ENCODE data around the gene SVIL. TPM values are rescaled to one million over a fixed set of nuclear protein-coding genes. Genes with fewer than 3 reads are reported as not detected.
A peak's percentile ranks its signal among the peaks of the same experiment; 100 is the strongest.

The SVIL gene
- total RNA-seq, 4 donors from 2014 or later: 785 to 1,099 (median 921) TPM

GRCh38 chr10:29438271-29438670 lies 196.5 kb downstream of the SVIL start:
- H3K4me3 ChIP-seq: no peak overlapping the region
- peaks cover 0 to 14% (median 4%) of the 10 kb centered on the region in 4 donors for H3K9me3 ChIP-seq
- no peaks in the 10 kb centered on the region for H3K27me3 ChIP-seq
- no peak overlapping the region for H3K27ac ChIP-seq (replicated peaks in 1 of 4)
- WGBS: 90% methylated on average over 9 of the region's 9 CpGs
- TF ChIP-seq EP300 (IDR thresholded peaks at IDR 0.05) (no peak), POLR2AphosphoS5 (IDR thresholded peaks at IDR 0.05) (no peak)
- no peak for DNase-seq (ENCODE audit: extremely low spot score)
- H3K4me1 ChIP-seq: peaks cover 0 to 28% (median 20%) of the 10 kb centered on the region in 4 donors
- H3K36me3 ChIP-seq: peaks cover 0 to 4% (median 0%) of the 10 kb centered on the region in 4 donors
- intact Hi-C loops (cut with DNase I): no loop called here

- no peaks in the 10 kb centered on the region for H3K27me3 ChIP-seq
- 93% methylated on average over 2 of the region's 2 CpGs for WGBS
- H3K27ac ChIP-seq (replicated peaks in 1 of 4): no peak overlapping the region
- peaks cover 0 to 4% (median 0%) of the 10 kb centered on the region in 4 donors for H3K36me3 ChIP-seq
- intact Hi-C loops (cut with DNase I): no loop called here
- no peak overlapping the region for H3K4me3 ChIP-seq
- TF ChIP-seq EP300 (IDR thresholded peaks at IDR 0.05): no peak
- no peak for TF ChIP-seq POLR2AphosphoS5 (IDR thresholded peaks at IDR 0.05)
- no peak for TF ChIP-seq POLR2A (IDR thresholded peaks at IDR 0.05; ENCODE audit: low read depth)
- no peak for TF ChIP-seq CTCF (IDR thresholded peaks at IDR 0.05)
- no peak for DNase-seq (ENCODE audit: extremely low spot score)
- peaks cover 0 to 14% (median 4%) of the 10 kb centered on the region in 4 donors for H3K9me3 ChIP-seq
- peaks cover 0 to 26% (median 18%) of the 10 kb centered on the region in 4 donors for H3K4me1 ChIP-seq
These were observed 196.9 kb downstream of the SVIL start for GRCh38 chr10:29437871-29438270.

- no peak for DNase-seq (ENCODE audit: extremely low spot score)
- Histone ChIP-seq H3K4me1 (peaks cover 0 to 27% (median 16%) of the 10 kb centered on the region in 4 donors), H3K27ac (replicated peaks in 1 of 4) (peak overlapping the region in 1 of 4 donors; percentile 0), H3K4me3 (no peak overlapping the region), H3K36me3 (peaks cover 0 to 4% (median 0%) of the 10 kb centered on the region in 4 donors), H3K27me3 (no peaks in the 10 kb centered on the region), H3K9me3 (peaks cover 0 to 14% (median 4%) of the 10 kb centered on the region in 4 donors)
- no peak for TF ChIP-seq EP300 (IDR thresholded peaks at IDR 0.05)
- TF ChIP-seq POLR2AphosphoS5 (IDR thresholded peaks at IDR 0.05): no peak
- no peak for TF ChIP-seq POLR2A (IDR thresholded peaks at IDR 0.05; ENCODE audit: low read depth)
- TF ChIP-seq CTCF (IDR thresholded peaks at IDR 0.05): no peak
- 79% methylated on average over 6 of the region's 6 CpGs for WGBS
- intact Hi-C loops (cut with DNase I): no loop called here
These were observed 198.8 kb downstream of the SVIL start for GRCh38 chr10:29435809-29436501.

- TF ChIP-seq POLR2AphosphoS5 (IDR thresholded peaks at IDR 0.05) (no peak), CTCF (IDR thresholded peaks at IDR 0.05) (no peak), EP300 (IDR thresholded peaks at IDR 0.05) (no peak), POLR2A (IDR thresholded peaks at IDR 0.05; ENCODE audit: low read depth) (no peak)
- intact Hi-C loops (cut with DNase I): no loop called here
- H3K27me3 ChIP-seq: no peaks in the 10 kb centered on the region
These were observed 200.7 kb downstream of the SVIL start for GRCh38 chr10:29434111-29434510.

GRCh38 chr10:29431711-29432110 lies 203.1 kb downstream of the SVIL start:
- H3K4me3 ChIP-seq: no peak overlapping the region
- H3K4me1 ChIP-seq: peaks cover 6 to 32% (median 19%) of the 10 kb centered on the region in 4 donors
- no peaks in the 10 kb centered on the region for H3K9me3 ChIP-seq
- H3K36me3 ChIP-seq: peaks cover 0 to 8% (median 3%) of the 10 kb centered on the region in 4 donors
- WGBS: 85% methylated on average over 1 of the region's 1 CpG
- H3K27me3 ChIP-seq: no peaks in the 10 kb centered on the region
- H3K27ac ChIP-seq (replicated peaks in 1 of 4): no peak overlapping the region
- no peak for DNase-seq (ENCODE audit: extremely low spot score)
- intact Hi-C loops (cut with DNase I): no loop called here
- TF ChIP-seq EP300 (IDR thresholded peaks at IDR 0.05) (no peak), POLR2A (IDR thresholded peaks at IDR 0.05; ENCODE audit: low read depth) (no peak), CTCF (IDR thresholded peaks at IDR 0.05) (no peak), POLR2AphosphoS5 (IDR thresholded peaks at IDR 0.05) (no peak)

More at GRCh38 chr10:29434111-29434510, 200.7 kb downstream of the SVIL start:
- Histone ChIP-seq H3K27ac (replicated peaks in 1 of 4) (no peak overlapping the region), H3K36me3 (peaks cover 0 to 4% (median 0%) of the 10 kb centered on the region in 4 donors), H3K4me3 (no peak overlapping the region), H3K4me1 (peaks cover 0 to 24% (median 19%) of the 10 kb centered on the region in 4 donors), H3K9me3 (peaks cover 0 to 11% (median 4%) of the 10 kb centered on the region in 4 donors)
- no peak for DNase-seq (ENCODE audit: extremely low spot score)

All from esophagus muscularis mucosa (tissue), 4 donors.